NCI-H187 treated with DMSO at 0.1 percent for 48 hours (cell line): ENCODE results near the gene C2CD5.
"Not testable (repeated sequence)": the region's sequence is repeated elsewhere in the genome, so short reads cannot be mapped to it uniquely, and the experiment has no call there.

Experiments
- DNase-seq: peaks from one replicate; lab custom pipeline; 2025; lab: John Stamatoyannopoulos, UW

C2CD5 gene, protein sequence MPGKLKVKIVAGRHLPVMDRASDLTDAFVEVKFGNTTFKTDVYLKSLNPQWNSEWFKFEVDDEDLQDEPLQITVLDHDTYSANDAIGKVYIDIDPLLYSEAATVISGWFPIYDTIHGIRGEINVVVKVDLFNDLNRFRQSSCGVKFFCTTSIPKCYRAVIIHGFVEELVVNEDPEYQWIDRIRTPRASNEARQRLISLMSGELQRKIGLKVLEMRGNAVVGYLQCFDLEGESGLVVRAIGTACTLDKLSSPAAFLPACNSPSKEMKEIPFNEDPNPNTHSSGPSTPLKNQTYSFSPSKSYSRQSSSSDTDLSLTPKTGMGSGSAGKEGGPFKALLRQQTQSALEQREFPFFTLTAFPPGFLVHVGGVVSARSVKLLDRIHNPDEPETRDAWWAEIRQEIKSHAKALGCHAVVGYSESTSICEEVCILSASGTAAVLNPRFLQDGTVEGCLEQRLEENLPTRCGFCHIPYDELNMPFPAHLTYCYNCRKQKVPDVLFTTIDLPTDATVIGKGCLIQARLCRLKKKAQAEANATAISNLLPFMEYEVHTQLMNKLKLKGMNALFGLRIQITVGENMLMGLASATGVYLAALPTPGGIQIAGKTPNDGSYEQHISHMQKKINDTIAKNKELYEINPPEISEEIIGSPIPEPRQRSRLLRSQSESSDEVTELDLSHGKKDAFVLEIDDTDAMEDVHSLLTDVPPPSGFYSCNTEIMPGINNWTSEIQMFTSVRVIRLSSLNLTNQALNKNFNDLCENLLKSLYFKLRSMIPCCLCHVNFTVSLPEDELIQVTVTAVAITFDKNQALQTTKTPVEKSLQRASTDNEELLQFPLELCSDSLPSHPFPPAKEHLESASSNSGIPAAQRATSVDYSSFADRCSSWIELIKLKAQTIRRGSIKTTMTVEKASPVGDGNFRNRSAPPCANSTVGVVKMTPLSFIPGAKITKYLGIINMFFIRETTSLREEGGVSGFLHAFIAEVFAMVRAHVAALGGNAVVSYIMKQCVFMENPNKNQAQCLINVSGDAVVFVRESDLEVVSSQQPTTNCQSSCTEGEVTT

DNA sequence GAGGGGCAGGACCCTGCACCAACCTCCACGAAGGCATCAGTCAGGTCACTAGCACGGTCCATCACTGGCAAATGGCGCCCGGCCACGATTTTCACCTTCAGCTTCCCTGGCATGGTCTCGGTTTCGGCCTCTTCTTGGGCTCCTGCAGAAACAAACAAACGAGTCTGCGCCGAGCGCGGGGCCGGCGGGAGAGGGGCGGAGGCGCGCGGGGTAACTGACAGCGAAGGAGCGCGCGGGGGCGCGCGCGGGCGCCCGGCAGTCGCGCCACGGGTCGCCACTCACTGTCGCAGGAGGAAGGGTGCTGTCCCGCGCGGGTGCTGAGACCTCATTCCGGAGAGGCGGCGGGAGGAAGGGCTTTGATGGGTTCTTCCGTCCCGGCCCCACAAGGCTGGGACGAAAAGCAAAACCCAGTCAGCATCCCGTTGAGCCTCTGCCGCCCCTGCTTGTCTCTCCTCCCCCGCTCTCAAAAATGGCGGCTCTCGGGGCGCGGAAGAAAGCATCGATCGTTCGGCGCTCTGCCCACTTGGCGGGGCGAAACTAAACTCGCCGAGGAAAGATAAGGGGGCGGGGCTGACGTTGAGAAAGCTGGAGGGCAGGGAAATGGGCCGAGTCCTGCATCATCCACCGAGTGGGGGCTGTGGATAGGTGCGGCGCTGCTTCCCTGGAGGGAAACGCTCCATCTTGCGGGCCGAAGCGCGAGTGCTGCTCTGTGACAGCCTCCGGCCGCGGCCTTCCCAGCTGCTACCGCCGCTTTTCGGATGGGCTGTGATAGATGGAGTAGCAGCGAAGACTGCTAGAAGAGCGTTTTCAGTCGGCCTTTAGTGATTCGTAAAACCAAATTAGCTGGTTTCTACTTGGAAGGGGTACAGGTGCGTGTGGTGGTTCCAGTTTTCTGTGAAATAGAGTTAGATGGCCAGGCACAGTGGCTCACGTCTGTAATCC lies at the start of gene C2CD5:
C2CD5 (minus strand) TSS at position 505 of the 942 bp plus-strand sequence; CDS start at position 113, 392 bp downstream.
- peak; percentile 87 for DNase-seq

DNA sequence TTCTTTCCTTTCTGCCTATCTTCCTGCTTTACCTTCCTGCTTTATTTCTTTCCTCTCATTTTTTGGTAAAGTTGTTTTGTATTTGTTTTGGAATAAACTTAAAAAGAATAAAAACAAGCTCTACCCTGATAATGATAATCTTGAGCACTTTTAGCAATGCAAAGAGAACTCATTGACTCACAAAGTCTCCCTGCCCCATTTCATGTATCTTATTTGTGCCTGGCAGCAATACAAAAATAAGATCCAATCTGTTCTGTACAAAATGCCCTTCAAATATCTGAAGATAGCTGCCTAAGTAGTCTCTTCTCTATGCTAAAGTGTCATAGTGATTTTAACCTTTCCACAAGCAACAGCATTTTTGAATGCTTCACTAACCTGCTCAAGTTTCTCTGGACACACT lies 49.5 kb upstream of the C2CD5 start:
- DNase-seq = no peak

DNA sequence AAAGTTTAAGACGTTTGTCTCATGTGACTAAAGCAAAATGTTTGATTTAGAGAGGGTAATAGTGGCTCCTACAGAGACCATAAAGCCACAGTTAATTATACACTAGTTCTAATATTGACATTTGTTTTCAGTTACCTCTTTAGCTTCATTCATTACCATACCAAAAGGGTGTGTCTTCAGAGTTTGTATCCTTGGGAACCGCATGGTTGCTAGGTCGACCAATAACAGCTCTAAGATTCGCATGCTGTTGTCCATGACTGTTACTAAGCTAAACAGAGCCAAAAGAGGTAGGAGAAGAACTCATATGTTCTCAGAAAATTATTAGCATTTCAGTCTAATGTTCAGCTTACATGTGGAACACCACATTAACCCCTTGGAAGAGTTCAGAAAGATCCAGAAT lies 44.5 kb upstream of the C2CD5 start:
- DNase-seq = no peak

DNA sequence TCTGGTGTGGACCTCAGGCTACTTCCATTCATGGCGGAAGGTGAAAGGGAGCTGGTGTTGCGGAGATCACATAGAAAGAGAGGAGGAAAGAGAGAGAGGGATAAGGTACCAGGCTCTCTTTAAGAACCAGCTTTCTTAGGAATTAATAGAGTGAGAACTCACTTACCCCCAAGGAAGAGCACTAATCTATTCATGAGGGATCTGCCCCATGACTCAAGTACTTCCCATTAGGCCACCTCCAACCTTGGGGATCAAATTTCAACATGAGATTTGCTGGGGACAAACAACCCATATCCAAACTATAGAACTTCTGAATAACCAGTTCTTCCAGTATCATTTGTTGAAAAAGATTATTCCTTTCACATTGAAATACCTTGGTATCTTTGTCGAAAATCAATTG lies 34.0 kb upstream of the C2CD5 start:
- no peak for DNase-seq

DNA sequence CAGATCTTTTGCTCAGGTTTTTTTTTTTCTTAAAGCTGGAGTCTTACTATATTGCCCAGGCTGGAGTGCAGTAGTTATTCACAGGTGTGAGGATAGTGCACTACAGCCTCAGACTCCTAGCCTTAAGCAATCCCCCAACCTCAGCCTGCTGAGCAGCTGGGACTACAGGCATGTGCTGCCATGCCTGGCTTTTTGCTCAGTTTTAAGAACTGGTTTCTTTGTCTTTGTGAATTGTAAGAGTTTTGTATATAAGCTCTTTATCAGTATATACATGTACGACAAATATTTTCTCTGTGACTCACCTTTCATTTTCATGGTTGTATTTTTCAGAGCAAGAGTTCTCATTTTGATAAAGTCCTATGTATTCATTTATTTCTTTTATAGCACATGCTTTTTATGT lies 33.3 kb upstream of the C2CD5 start:
- DNase-seq = no peak

DNA sequence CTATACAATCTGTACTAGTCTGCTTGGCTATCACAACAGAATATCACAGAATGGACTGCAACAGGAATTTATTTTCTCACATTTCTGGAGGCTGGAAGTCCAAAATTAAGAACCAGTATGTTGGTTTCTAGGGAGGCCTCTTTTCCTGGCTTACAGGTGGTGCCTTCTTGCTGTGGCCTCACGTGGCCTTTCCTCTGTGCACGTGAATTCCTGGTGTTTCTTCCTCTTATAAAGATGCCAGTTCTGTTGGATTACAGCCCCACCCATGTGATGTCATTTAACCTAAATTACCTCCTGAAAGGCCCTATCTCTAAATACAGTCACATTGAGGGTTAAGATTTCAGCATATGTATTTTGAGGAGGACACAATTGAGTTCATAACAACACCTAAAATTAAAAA lies 32.1 kb upstream of the C2CD5 start:
- DNase-seq = no peak

DNA sequence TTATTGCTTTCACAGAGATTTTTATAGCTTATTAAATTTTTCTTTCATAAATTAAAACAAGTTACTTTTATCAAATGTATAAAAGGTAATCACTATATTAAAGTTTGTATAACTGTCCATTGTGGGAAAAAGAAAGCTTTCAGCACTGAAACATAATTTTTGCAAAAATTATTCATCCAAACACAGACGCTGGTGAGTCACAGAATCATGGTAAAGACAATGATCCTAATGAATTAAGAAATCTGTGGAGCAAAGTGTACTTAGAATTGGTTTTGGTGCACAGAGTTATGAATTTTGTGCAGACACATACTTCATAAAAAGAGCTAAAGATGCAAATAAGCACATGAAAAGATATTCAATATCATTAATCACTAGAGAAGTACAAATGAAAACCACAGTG lies 31.7 kb upstream of the C2CD5 start:
- DNase-seq = no peak

DNA sequence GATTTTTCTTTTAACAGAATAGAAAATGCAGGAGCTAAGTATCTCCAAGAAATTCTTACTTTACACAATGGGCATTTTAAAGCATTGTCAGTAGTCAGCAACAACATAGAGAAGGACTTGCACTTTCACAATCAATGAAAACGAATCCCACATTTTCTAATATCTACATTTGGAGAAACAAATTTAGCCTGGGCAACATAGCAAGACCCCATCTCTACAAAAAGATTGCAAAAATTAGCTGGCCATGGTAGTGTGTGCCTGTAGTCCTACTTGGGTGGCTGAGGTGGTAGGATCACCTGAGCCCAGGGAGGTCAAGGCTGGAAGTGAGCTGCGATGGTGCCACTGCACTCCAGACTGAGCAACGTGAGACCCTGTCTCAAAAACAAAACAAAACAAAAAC lies 30.6 kb upstream of the C2CD5 start:
- no peak for DNase-seq

DNA sequence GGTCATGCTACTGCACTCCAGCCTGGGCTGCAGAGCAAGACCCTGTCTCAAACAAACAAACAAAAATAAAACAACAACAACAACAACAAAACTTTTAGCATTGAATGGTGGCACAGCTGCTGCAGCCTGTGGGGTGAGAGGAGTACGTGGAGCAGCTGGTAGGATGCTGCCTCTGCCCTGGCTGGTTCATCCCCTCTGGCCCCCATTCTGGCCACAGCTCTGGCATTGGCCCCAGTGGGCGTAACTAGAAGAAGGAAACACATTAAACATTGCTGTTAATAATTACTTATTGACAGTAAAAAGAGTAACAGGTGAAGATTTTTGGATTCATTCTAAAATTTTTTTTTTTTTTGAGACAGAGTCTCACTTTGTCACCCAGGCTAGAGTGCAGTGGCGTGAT lies 28.8 kb upstream of the C2CD5 start:
- DNase-seq = no peak

DNA sequence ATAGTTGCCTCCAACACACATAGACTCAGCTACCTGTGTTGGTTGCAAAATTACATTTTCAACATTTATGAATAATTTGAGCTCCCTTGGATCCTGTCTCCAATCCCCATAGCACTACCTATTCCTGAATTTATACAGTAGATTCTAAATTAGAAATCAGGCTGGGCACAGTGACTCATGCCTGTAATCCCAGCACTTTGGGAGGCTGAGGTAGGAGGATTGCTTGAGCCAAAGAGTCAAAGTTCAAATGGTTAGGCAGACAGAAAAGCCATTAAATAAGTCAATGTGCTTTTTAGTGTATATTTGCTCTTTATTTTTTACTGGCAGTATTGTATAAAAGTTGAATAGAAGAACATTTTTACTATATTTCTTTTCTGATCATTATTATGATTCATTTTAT lies 24.9 kb upstream of the C2CD5 start:
- DNase-seq = no peak

DNA sequence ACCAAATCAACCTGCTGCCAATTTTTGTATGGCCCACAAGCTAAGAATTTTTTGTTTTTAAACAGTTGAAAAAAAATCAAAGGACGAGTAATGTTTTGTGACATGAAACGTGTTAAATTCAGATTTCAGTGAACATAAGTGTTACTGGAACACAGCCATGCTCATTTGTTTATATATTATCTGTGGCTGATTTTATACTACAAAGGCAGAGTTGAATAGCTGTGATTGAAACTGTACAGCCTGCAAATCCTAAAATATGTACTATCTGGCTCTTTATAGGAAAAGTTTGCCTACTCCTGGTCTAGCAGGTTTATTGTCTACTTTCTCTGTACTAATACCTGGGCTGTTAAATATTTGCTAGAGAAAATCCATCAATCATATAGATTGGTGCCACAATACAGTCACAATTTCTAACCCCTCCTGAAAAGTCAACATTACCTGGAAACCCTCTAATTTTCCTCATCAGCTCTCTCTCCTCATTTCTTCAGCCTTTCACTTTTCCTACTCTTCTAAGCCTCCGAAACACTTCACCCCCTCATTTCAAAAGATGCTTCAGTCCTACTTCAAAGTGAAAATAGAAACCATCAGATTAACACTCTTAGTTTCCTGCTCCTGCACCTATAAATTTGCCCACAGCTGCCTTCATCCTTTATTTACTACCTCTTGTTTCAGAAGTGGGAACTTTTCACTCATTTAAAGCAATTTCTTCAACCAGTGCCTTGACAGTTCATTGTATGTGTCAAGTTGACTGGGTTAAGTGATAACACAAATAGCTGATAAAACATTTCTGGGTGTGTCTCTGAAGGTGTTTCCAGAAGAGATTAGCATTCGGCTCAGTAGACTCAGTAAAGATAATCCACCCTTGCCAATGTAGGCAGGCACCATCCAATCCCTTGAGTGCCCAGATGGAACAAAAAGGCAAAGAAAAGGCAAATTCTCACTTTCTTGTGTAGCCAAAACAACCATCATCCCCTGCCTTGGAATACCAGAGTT lies 18.0 kb upstream of the C2CD5 start:
- DNase-seq = no peak

DNA sequence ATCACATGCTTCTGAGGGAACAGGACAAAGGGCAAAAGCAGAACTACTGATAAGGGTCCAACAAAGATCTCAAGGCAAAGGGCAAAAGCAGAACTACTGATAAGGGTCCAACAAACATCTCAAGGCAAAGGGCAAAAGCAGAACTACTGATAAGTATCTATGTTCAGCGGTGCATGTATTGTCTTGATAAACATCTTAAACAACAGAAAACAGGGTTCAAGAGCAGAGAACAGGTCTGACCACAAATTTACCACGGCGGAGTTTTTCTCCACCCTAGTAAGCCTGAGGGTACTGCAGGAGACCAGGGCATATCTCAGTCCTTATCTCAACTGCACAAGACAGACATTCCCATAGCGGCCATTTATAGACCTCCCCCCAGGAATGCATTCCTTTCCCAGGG lies 10.4 kb upstream of the C2CD5 start:
- DNase-seq = not testable (repeated sequence)

DNA sequence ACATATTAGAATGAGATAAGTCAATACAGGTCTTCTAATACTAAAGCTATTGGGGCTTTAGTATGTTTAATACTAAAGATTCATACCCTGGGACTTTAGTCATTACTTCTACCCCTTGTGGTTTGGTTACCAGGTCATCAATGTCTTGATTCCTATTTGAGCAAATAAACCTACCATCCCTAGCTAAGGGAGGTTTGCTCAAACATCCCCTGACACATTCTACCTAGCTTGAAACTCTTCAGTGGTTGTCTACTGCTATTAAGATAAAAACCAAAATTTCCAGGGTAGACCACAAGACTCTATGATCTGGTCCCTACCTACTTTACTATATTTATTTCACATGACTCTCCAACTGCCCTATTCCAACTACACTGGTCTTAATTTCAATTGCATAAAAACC lies 7.3 kb upstream of the C2CD5 start:
- no peak for DNase-seq

DNA sequence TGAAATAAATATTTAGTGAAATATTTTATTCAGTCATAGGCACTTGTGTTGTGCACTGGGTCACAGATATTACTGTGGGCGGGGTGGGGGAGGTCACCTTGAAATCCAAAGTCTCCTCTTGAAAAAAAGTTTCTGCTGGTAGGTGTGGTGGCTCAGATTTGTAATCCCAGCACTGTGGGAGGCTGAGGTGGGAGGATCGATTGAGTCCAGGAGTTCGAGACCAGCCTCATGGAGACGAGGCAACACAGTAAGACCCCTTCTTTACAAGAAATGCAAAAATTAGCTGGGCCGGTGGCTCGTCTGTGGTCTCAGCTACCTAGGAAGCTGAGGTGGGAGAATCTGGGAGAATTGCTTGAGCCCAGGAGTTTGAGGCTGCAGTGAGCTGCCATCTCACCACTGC lies 913 bp upstream of the C2CD5 start:
- DNase-seq = no peak

DNA sequence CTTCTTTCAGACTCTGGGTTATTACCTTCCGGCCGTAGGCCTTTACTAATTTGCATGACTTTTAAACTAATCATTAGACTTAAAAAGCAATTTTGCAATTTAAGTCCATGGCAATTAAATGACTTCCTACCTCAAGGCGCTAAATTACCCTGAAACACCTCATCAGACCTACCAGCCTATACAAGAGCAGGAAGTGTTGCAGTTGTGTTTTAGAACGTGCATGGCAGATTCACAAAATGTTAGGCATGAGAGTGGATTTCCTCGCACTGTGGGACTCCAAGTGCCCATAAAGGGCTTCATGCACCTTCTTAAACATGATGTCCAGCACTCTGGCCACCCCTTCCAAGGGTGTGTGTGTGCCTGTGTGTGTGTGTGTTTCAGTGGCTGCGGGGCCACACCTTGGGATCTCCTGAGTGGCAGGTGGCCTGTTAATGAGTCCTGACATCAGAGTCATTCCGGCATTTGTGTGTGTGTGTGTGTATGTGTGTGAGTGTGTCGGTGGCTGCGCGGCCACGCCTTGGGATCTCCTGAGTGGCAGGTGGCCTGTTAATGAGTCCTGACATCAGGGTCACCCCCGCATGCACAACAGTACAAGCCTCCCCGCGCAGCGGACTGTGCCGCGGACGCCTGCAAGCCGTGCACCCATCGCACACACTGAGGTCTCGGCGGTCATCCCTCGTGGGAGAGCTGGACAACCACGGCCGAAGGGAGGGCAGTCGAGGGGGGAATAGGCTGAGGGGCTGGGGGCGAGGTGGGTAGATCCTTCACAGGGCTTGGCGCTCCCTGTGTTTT lies 900 bp downstream of the C2CD5 start:
- DNase-seq = no peak

DNA sequence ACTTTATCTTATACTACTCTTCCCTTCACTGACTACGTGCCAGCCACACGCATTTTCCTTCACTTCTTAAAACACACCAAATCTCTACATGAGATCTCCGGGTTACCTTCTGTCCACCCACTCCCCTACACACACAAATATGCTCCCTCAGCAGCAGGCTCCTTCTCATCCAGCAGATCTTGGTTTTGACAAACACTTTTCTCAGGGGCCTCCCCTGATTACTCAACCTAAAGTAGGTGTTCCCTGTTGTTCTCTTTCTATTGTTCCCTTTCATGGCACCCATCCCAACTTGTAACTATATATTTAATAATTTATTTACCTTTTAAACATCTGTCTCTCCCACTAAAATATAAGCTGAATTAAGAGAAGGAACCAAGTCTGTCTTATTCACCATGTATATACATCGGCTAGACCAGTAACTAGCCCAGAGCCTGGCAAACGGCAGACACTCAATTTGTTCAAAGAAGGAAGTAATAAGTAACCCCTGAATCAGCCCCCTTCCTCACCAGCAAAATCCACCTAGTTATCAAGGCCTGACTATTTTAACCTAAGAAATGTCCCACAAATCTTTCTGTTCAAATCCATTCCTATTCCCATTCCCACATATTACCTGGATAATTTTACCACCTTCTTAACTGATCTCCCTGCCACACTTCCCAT lies 2.7 kb downstream of the C2CD5 start:
- no peak for DNase-seq

DNA sequence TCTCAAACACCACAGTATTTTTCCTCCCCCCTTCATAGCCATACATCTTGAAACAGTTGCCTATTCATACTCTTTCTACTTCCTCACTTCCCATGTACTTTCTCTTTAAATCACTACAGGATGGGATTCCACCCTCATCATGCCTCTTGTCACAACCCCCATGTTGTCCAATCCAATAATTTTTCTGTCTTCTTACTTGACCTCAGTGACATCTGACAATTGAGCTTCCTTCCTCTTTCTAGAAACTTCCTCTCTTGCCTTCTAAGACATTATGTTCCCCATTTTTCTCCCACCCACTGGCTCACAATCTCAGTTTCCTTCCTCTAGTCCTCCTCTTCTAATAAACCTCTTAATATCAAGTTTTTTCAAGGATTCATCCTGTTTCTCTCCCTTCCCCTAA lies 5.3 kb downstream of the C2CD5 start:
- DNase-seq = no peak

DNA sequence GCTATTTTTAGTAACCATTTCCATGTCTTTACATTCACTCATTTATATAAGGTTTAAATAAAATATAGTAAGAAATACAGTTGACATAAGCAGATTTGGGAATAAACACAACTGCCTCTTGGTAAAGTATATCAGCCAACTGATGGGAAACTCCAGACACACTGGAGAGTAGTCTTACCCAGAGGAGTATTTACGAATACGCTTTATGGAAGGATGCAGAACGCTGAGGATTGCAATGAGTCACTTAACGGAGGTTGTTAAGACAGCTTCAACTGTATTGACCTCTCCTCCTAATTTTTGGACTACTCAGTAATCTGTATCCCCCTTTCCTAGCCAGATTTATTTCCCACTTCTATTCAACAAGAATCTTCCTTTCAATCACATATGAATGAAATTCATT lies 6.0 kb downstream of the C2CD5 start:
- no peak for DNase-seq

DNA sequence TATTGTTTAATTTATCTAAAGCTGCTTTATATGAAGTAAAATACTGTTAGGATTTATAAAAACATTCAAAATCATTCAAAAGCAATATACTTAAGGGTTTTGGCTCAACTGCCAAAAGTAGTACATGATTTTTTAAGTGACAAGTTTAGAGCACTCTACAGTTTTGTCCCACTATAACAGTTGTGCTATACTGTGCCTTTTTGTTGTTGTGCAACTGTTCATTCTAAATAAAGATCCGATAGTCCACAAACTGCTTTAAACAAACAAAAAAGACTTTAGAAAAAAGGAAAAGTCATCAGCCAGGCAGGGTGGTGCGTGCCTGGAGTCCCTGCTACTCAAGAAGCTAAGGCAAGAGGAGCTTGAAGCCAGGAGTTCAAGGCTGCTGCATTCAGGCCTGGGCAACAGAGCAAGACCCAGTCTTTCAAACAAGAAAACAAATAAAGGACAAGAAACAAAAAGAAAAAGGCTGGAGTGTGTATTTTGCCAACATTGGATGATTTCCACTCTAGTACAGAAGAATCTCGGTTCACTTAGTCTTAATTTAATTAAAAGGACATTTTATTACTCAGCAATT lies 7.3 kb downstream of the C2CD5 start:
- no peak for DNase-seq
